Erythroblast (primary cell): ENCODE measurements around the gene EGFR.

Source experiments
- GATA1 ChIP-seq: IDR thresholded peaks from 2 replicates; pipeline ENCODE4 v1.6.1; 2011; ENCODE audit warnings: low read depth, mild to moderate bottlenecking, control low read depth, low read length, moderate library complexity
- POLR2A ChIP-seq: IDR thresholded peaks from 2 replicates; pipeline ENCODE4 v1.6.1; 2011; ENCODE audit warnings: mild to moderate bottlenecking, low read length

DNA sequence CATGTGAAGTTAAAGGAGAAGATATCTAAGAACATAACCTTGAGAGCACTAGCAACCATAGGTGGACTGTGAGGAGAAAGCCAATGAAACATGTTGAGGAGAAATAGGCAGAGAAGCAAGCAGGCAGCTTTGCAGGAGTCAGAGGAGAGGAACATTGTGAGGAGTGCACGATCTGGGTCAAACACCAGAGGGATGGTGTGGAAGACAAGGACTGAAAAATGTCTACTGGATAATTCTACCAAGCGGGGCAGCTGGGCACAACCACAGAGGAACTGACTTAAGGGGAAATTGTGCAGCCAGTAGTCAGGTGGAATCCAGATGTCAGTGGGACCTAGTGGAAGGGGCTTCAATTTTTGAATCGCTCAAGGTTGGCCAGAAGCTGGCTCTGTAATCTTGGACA is 234.4 kb downstream of the EGFR start:
- no peak for TF ChIP-seq POLR2A
- no peak for TF ChIP-seq GATA1
